Bladder microvascular endothelial cell (primary cell): Measurements from ENCODE around the gene BTN3A1. TPM values are rescaled to one million over a fixed set of nuclear protein-coding genes. Genes with fewer than 3 reads are reported as not detected.

Experiments
- total RNA-seq: library from RNA; depleted of rRNA; stranded (reverse); fragments of >200 nt; gene quantifications from 2 replicates; pipeline ENCODE4 v1.2.3, GENCODE V29; 2014

BTN3A1 gene
- 11.8 and 25.0 TPM in 2 replicates for total RNA-seq

DNA sequence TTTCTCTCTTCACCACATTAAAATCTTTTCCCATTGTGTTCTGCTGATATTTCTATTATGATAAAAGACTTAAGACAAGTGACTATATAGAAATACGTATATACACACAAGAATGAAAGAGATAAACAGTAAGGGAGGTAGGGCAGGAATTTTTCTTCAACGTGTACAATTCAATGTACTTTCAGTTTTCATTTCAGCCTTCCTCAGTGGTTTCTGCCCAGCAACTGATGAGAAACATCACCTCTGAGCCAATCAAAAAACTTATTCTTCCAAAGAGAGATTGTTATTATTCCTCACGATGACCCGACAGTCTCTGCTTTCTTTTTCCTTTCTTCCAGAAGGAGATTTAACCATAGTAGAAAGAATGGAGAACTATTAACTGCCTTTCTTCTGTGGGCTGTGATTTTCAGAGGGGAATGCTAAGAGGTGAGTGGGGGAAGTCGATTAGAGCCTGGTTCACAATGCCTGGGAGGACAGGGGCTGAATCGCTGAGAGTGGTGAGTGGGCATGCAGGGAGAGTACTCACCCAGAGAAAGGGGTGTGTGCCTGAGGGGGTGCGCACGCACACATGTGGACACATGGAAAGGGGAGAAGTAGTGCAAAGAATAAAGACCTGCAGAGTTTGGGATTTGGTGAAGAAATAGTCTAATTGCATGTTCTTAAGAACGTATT, at the start of gene BTN3A1:
Gene BTN3A1 (plus strand): TSS at position 289 of the 672 bp plus-strand sequence. CDS start 3,289 bp downstream, outside the sequence.

DNA sequence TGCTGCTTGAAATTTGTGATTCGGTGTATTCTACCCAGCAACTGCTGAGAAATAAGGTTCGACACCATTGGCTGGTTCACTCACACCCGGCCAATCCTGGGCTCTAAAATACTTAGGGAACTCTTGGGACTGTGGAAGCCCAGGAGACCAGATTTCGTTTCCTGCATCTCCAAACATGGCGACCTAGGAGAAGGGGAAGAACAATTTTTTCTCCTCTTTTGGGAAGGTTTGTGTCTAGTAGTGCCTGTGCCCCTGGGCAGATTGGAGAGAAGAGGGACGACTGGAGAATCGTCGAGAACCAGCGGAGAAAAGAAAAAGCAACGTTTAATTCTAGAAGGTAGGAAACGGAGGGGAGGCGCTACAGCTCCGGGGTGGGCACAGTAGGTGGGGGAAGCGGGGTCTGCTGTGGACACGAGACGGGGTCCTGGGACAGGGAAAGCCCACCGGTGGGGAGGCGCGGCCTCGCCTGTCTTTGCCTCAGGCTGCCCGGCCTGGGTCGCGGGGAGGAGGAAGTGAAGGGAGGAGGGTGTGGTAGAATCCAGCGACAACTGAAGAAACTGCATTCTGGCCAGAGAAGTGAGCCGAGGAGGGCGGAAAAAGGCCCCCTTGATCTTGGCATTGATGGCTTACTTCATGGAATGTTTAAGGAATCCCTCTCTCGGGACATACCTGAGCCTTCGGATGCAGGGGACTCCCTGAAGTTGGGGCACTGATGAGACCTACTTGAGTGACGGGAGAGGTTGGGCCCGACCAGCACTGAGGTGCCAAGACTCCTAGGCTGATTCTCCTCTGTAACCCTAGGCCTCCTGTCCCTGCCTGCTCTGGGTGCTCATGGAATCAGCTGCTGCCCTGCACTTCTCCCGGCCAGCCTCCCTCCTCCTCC, 56.0 kb downstream of the BTN3A1 start, which contains the start of gene BTN2A1:
Gene BTN2A1 (plus strand): TSS at position 150 of the 883 bp plus-strand sequence. CDS start 682 bp downstream, at position 832.

Other genes starting within 250 kb of the BTN3A1 start
- gene BTN3A2, start 37.1 kb upstream of the BTN3A1 start, total RNA-seq = 13.6 and 25.0 TPM in 2 replicates
- 6.6 and 18.8 TPM in 2 replicates for gene BTN2A2, start 19.2 kb upstream of the BTN3A1 start, total RNA-seq
- gene BTN3A3, start 38.2 kb downstream of the BTN3A1 start, total RNA-seq = 11.2 and 21.0 TPM in 2 replicates
- 7.8 and 15.2 TPM in 2 replicates for gene BTN2A1, start 55.7 kb downstream of the BTN3A1 start, total RNA-seq
- not detected in 2 replicates for gene BTN1A1, start 98.0 kb downstream of the BTN3A1 start, total RNA-seq
- 46.5 and 63.6 TPM in 2 replicates for gene HMGN4, start 136.1 kb downstream of the BTN3A1 start, total RNA-seq
- 17.8 and 19.1 TPM in 2 replicates for gene ABT1, start 194.7 kb downstream of the BTN3A1 start, total RNA-seq